Glomerular endothelial cell (primary cell): ENCODE measurements around the gene SLC5A3. TPM values are rescaled to one million over a fixed set of nuclear protein-coding genes. Genes with fewer than 3 reads are reported as not detected.

Source experiments
- DNase-seq: peaks from one replicate; pipeline ENCODE4 v3.0.0-alpha.2; 2011; ENCODE audit warnings: low read depth, low spot score; ENCODE audit errors: extremely low read depth
- total RNA-seq: library from RNA; depleted of rRNA; stranded (reverse); fragments of >200 nt; gene quantifications from 2 replicates; pipeline ENCODE4 v1.2.3, GENCODE V29; 2015

SLC5A3 gene
- 8.1 and 11.3 TPM in 2 replicates for total RNA-seq

GRCh38 chr21:34073032-34073748 lies at the start of gene SLC5A3, which contains the start of gene MRPS6:
SLC5A3 (plus strand) TSS chr21:34073578; CDS start chr21:34095199, 21,621 bp downstream.
MRPS6 (plus strand) TSS chr21:34073578; CDS start chr21:34073701, 123 bp downstream.
- no peak for DNase-seq

- no peak for DNase-seq
These were observed 49.5 kb upstream of the SLC5A3 start for GRCh38 chr21:34023691-34024373.

- no peak for DNase-seq
These were observed 49.0 kb upstream of the SLC5A3 start for GRCh38 chr21:34024374-34024693.

- DNase-seq, result no peak
These were observed 45.5 kb upstream of the SLC5A3 start for GRCh38 chr21:34027721-34028461.

- DNase-seq, result peak; percentile 44
These were observed 43.4 kb upstream of the SLC5A3 start for GRCh38 chr21:34029743-34030528.

- DNase-seq, result no peak
These were observed 41.5 kb upstream of the SLC5A3 start for GRCh38 chr21:34031835-34032370.

- no peak for DNase-seq
These were observed 38.9 kb upstream of the SLC5A3 start for GRCh38 chr21:34034369-34035014.

- no peak for DNase-seq
These were observed 37.6 kb upstream of the SLC5A3 start for GRCh38 chr21:34035619-34036354.

- DNase-seq, result no peak
These were observed 36.2 kb upstream of the SLC5A3 start for GRCh38 chr21:34037009-34037795.

- no peak for DNase-seq
These were observed 33.5 kb upstream of the SLC5A3 start for GRCh38 chr21:34039678-34040382.

- no peak for DNase-seq
These were observed 30.6 kb upstream of the SLC5A3 start for GRCh38 chr21:34042735-34043134.

- no peak for DNase-seq
These were observed 30.0 kb upstream of the SLC5A3 start for GRCh38 chr21:34043333-34043732.

- no peak for DNase-seq
These were observed 26.5 kb upstream of the SLC5A3 start for GRCh38 chr21:34046917-34047316.

GRCh38 chr21:34047835-34048234 lies 25.5 kb upstream of the SLC5A3 start:
- no peak for DNase-seq

- DNase-seq, result no peak
These were observed 21.2 kb upstream of the SLC5A3 start for GRCh38 chr21:34052171-34052570.

GRCh38 chr21:34054259-34054658 lies 19.1 kb upstream of the SLC5A3 start:
- no peak for DNase-seq

- no peak for DNase-seq
These were observed 17.8 kb upstream of the SLC5A3 start for GRCh38 chr21:34055615-34056014.

- DNase-seq, result no peak
These were observed 11.4 kb upstream of the SLC5A3 start for GRCh38 chr21:34061983-34062382.
